Astrocyte of the cerebellum (primary cell): Measurements from ENCODE around the gene PLPPR5.

ENCODE experiments used
- DNase-seq: peaks from one replicate; pipeline ENCODE4 v3.0.0-alpha.2; 2011; ENCODE audit warnings: low read depth
- H3K4me3 ChIP-seq: 2 replicates; pipeline ENCODE4 v1.5.1; 2011; ENCODE audit warnings: mild to moderate bottlenecking, low read depth, low read length, moderate library complexity
- in situ Hi-C: cut with HindIII; loops from 2 replicates; pipeline ENCODE4 v1.10.0; 2017; ENCODE audit warnings: low sequenced_read_pairs
- TF ChIP-seq, protein P1 (sequence below): IDR thresholded peaks from 2 replicates; pipeline ENCODE4 v1.5.1; 2012; ENCODE audit warnings: low read length, low read depth, moderate library complexity, mild to moderate bottlenecking; ENCODE audit errors: missing control alignments

PLPPR5 gene

GRCh38 chr1:99007366-99007765 lies 2.7 kb upstream of the PLPPR5 start:
- TF ChIP-seq, protein P1, sequence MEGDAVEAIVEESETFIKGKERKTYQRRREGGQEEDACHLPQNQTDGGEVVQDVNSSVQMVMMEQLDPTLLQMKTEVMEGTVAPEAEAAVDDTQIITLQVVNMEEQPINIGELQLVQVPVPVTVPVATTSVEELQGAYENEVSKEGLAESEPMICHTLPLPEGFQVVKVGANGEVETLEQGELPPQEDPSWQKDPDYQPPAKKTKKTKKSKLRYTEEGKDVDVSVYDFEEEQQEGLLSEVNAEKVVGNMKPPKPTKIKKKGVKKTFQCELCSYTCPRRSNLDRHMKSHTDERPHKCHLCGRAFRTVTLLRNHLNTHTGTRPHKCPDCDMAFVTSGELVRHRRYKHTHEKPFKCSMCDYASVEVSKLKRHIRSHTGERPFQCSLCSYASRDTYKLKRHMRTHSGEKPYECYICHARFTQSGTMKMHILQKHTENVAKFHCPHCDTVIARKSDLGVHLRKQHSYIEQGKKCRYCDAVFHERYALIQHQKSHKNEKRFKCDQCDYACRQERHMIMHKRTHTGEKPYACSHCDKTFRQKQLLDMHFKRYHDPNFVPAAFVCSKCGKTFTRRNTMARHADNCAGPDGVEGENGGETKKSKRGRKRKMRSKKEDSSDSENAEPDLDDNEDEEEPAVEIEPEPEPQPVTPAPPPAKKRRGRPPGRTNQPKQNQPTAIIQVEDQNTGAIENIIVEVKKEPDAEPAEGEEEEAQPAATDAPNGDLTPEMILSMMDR = no peak
- in situ Hi-C loops = no loop called here
- H3K4me3 ChIP-seq = no peak overlapping the region
- DNase-seq = no peak

DNA sequence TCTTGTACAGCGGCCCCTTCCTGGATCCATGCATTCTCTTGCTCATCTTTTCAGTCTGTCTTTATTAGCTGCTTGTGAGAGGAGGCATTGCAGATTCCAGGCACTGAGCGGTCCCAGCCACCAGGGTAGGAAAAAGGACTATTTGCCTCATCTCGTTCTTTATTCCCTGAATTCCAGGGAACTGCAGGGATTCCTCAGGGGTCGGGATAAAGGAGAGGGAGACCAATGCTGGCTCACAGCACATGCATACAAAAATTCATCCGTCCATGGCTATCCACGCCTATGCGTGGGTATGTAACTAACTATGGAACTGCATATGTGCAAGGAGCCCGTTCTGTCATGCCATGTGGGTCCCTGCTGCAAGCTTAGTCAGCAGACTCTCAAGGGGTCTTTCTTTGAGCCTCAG lies 879 bp upstream of the PLPPR5 start:
- in situ Hi-C loops = no loop called here
- H3K4me3 ChIP-seq = peak overlapping the region; percentile 49
- no peak for DNase-seq
- TF ChIP-seq, protein P1 = peak; percentile 8

- peak overlapping the region; percentile 49 for H3K4me3 ChIP-seq
- in situ Hi-C loops = no loop called here
- DNase-seq = no peak
- TF ChIP-seq, protein P1 = no peak
These were observed 304 bp downstream of the PLPPR5 start for GRCh38 chr1:99004254-99004860.

DNA sequence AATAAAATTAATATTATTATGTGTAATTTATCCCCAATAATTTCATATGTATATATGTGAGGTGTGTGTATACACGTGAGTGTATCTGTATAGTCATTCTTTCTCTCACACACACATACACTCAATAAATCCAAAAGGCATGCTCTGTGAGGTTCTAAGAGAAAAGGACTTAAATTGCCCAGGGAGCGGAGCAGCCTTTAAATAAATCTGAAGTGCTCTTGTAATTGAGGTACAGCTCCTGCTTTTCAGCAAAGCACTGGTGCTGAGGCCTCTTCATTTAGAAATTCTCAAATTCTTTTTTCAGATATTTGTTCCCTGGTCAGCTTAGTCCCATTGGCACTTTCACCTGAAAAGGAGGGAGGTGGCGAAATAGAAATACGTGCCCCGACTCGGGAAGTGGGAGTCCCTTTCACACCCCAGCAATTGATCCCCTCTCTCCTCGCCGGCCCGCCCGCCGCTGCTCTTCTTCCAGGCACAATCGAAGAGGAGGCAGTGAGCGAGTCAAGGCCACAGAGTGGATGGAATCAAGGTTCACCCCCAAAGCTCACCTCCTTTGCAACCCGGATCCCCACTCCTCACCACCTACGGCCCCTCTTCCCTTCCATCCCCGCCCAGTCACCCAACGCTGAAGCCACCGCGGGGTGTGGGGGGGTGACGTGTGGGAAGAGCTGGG lies 944 bp downstream of the PLPPR5 start:
- in situ Hi-C loops = no loop called here
- no peak for DNase-seq
- peak overlapping the region; percentile 49 for H3K4me3 ChIP-seq
- TF ChIP-seq, protein P1 = no peak

- H3K4me3 ChIP-seq = no peak overlapping the region
- in situ Hi-C loops = no loop called here
- no peak for DNase-seq
- TF ChIP-seq, protein P1 = no peak
These were observed 11.8 kb downstream of the PLPPR5 start for GRCh38 chr1:98992844-98993243.

GRCh38 chr1:98991127-98992012 lies 13.3 kb downstream of the PLPPR5 start:
- DNase-seq = peak; percentile 92
- in situ Hi-C loops = no loop called here
- no peak overlapping the region for H3K4me3 ChIP-seq
- TF ChIP-seq, protein P1 = peak; percentile 38
